CD4-positive, alpha-beta T cell (primary cell): Measurements from ENCODE around the gene GNLY. TPM values are rescaled to one million over a fixed set of nuclear protein-coding genes. Genes with fewer than 3 reads are reported as not detected.

Experiments used
- ATAC-seq: fragments of 200-7000 bp; cut with Tn5 transposase; one replicate; pipeline ENCODE4 v1.10.0; 2022; ENCODE audit warnings: mild to moderate bottlenecking; ENCODE audit not compliant: poor library complexity
- CTCF ChIA-PET: fragments of 350-600 bp; sonication (Branson Sonifier 250); formaldehyde crosslinking; loops from one replicate; lab custom pipeline; 2021; ENCODE audit warnings: antibody characterized with exemption, inconsistent platforms; lab: Charles Lee
- POLR2A ChIA-PET: fragments of 350-600 bp; sonication (Branson Sonifier 250); formaldehyde crosslinking; loops from one replicate; lab custom pipeline; 2021; ENCODE audit warnings: antibody characterized with exemption, inconsistent platforms; lab: Charles Lee
- DNase-seq, 14 experiments: peaks; one replicate each; pipeline ENCODE4 v3.0.0-alpha.2; 2013 to 2020; ENCODE audit warnings: mixed read lengths in 2 of 14
- H3K27ac ChIP-seq, 2 donors: one replicate each; pipeline versions ENCODE4 v1.5.1 to v1.7.0; 2013; ENCODE audit warnings: low read length in 2 of 2, low read depth in 1 of 2, mild to moderate bottlenecking in 1 of 2
- H3K27me3 ChIP-seq, 2 experiments: 1 replicate in 1 of 2; 2 replicates in 1 of 2; pipeline versions ENCODE4 v1.6.1 to v1.7.0; 2013; ENCODE audit warnings: low read length in 2 of 2, control low read depth in 1 of 2, mild to moderate bottlenecking in 1 of 2, moderate library complexity in 1 of 2; ENCODE audit not compliant: insufficient read depth in 2 of 2, control insufficient read depth in 1 of 2
- H3K36me3 ChIP-seq: one replicate; pipeline ENCODE4 v1.6.1; 2013; ENCODE audit warnings: low read length, control low read depth; ENCODE audit not compliant: insufficient read depth
- H3K4me1 ChIP-seq: one replicate; pipeline ENCODE4 v1.6.1; 2013; ENCODE audit warnings: low read length, control low read depth; ENCODE audit not compliant: insufficient read depth
- H3K4me3 ChIP-seq: one replicate; pipeline ENCODE4 v1.5.1; 2013; ENCODE audit warnings: mild to moderate bottlenecking, low read length, moderate library complexity
- H3K9me3 ChIP-seq, 2 experiments: 1 replicate in 1 of 2; 2 replicates in 1 of 2; pipeline versions ENCODE4 v1.6.1 to v1.7.0; 2013; ENCODE audit warnings: low read length in 2 of 2, mild to moderate bottlenecking in 2 of 2, control low read depth in 1 of 2, moderate library complexity in 1 of 2; ENCODE audit not compliant: control insufficient read depth in 1 of 2, insufficient read depth in 1 of 2
- H3K27ac Mint-ChIP-seq: one replicate; pipeline ENCODE4 v1.8.0; 2020; ENCODE audit warnings: mixed read lengths
- H3K27me3 Mint-ChIP-seq: one replicate; pipeline ENCODE4 v1.8.0; 2021; ENCODE audit warnings: mixed read lengths
- H3K36me3 Mint-ChIP-seq: one replicate; pipeline ENCODE4 v1.8.0; 2021; ENCODE audit warnings: low read depth, mixed read lengths
- H3K4me1 Mint-ChIP-seq: one replicate; pipeline ENCODE4 v1.8.0; 2021; ENCODE audit warnings: low read depth, mixed read lengths
- H3K4me3 Mint-ChIP-seq: one replicate; pipeline ENCODE4 v1.8.0; 2020; ENCODE audit warnings: mild to moderate bottlenecking, mixed read lengths
- H3K9me3 Mint-ChIP-seq: one replicate; pipeline ENCODE4 v1.8.0; 2020; ENCODE audit warnings: mixed read lengths
- intact Hi-C, 2 experiments: fragments of 100-400 bp; cut with DNase I in 1 of 2; cut with micrococcal nuclease in 1 of 2; formaldehyde crosslinking; loops; one replicate each; pipeline versions ENCODE4 v1.15.1 to v1.9.0; 2023 to 2025; cut with DNase I, micrococcal nuclease
- total RNA-seq, 174 experiments: library from RNA in 2 of 174; stranded (reverse) in 2 of 174; gene quantifications; one replicate each; pipeline ENCODE4 v1.2.3 and lab custom pipeline; 2021 to 2026
- TF ChIP-seq, protein P1 (sequence below): fragments of 200-600 bp; IDR thresholded peaks from one replicate; pipeline ENCODE4 v1.8.0; 2022; ENCODE audit warnings: antibody characterized with exemption, mild to moderate bottlenecking

GNLY gene
- total RNA-seq, 2 experiments from 2014 or later = 45.1 TPM

- ATAC-seq (no peak), DNase-seq (no peak)
These were observed 15.2 kb downstream of the GNLY start for GRCh38 chr2:85709401-85709811.

DNA sequence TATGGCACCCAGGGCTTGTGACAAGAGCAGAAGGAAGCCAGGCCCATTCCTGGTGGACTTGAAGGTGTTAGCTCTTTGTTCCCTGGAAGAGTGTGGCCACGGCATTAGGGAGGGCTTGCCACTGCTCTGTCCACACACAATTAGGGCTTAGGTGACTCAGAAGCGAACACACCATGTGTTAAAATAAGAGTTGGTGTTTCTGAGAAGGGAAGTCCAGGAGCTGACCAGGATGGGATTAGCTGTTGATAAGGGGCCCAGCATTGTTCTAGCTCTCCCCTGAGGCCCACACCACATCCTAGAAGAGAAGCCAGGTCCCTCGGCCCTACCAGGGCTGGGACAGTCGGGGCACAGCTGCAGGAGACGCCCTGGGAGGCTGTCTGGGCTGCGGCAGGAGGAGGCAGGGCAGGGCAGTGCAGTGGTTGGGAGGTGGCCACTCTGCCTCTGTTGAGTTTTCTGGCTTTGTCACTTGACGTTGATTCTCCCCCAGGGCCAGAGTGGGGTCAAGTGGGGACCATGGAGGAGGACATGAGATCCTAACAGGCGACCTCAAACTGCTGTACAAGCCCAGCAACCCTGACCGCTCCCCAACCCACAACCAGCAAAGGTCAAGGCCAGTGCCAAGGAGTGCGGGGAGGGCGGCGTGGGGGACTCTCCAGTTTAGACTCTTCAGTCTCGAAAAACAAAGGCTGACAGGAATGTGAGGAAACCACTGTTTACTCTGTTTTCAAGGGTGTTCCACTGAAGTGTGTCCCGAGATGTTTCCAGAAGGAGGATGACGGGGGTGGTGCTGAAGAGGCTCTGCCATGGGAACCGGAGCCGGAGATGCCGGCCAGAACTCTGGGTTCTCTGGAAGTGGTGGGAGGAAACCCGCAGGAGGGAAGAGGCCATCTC is 16.8 kb downstream of the GNLY start:
- ATAC-seq (no peak), DNase-seq (no peak)
- H3K27me3 ChIP-seq = peaks cover 0 to 4% of the 10 kb centered on the region in 2 experiments
- Mint-ChIP-seq H3K27ac (no peak overlapping the region), H3K4me3 (no peak overlapping the region), H3K4me1 (peaks cover 7% of the 10 kb centered on the region), H3K27me3 (peaks cover 13% of the 10 kb centered on the region), H3K9me3 (no peaks in the 10 kb centered on the region), H3K36me3 (no peaks in the 10 kb centered on the region)
- no peak overlapping the region for H3K4me3 ChIP-seq
- H3K9me3 ChIP-seq = no peaks in the 10 kb centered on the region
- no peaks in the 10 kb centered on the region for H3K36me3 ChIP-seq
- peaks cover 11% of the 10 kb centered on the region for H3K4me1 ChIP-seq
- intact Hi-C loops = no loop called here
- H3K27ac ChIP-seq = no peak overlapping the region
- ChIA-PET POLR2A (no interaction called here), CTCF (no interaction called here)
- TF ChIP-seq, protein P1, sequence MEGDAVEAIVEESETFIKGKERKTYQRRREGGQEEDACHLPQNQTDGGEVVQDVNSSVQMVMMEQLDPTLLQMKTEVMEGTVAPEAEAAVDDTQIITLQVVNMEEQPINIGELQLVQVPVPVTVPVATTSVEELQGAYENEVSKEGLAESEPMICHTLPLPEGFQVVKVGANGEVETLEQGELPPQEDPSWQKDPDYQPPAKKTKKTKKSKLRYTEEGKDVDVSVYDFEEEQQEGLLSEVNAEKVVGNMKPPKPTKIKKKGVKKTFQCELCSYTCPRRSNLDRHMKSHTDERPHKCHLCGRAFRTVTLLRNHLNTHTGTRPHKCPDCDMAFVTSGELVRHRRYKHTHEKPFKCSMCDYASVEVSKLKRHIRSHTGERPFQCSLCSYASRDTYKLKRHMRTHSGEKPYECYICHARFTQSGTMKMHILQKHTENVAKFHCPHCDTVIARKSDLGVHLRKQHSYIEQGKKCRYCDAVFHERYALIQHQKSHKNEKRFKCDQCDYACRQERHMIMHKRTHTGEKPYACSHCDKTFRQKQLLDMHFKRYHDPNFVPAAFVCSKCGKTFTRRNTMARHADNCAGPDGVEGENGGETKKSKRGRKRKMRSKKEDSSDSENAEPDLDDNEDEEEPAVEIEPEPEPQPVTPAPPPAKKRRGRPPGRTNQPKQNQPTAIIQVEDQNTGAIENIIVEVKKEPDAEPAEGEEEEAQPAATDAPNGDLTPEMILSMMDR = no peak

More at GRCh38 chr2:85709401-85709811, 15.2 kb downstream of the GNLY start:
- intact Hi-C loops = loop anchor here in 1 of 2 experiments (10.0 kb wide), 1 partner anchor 315 kb away; no protein-coding TSS in a partner anchor
- no peaks in the 10 kb centered on the region for H3K9me3 ChIP-seq
- H3K27me3 Mint-ChIP-seq = peaks cover 13% of the 10 kb centered on the region
- no peak overlapping the region for H3K4me3 Mint-ChIP-seq
- H3K36me3 ChIP-seq = no peaks in the 10 kb centered on the region
- H3K27ac ChIP-seq = no peak overlapping the region
- peaks cover 0 to 4% of the 10 kb centered on the region in 2 experiments for H3K27me3 ChIP-seq
- no peaks in the 10 kb centered on the region for H3K9me3 Mint-ChIP-seq
- H3K4me3 ChIP-seq = no peak overlapping the region
- ChIA-PET POLR2A (no interaction called here), CTCF (no interaction called here)
- TF ChIP-seq, protein P1 = no peak
- no peak overlapping the region for H3K27ac Mint-ChIP-seq
- peaks cover 13% of the 10 kb centered on the region for H3K4me1 Mint-ChIP-seq
- H3K36me3 Mint-ChIP-seq = no peaks in the 10 kb centered on the region
- peaks cover 17% of the 10 kb centered on the region for H3K4me1 ChIP-seq

DNA sequence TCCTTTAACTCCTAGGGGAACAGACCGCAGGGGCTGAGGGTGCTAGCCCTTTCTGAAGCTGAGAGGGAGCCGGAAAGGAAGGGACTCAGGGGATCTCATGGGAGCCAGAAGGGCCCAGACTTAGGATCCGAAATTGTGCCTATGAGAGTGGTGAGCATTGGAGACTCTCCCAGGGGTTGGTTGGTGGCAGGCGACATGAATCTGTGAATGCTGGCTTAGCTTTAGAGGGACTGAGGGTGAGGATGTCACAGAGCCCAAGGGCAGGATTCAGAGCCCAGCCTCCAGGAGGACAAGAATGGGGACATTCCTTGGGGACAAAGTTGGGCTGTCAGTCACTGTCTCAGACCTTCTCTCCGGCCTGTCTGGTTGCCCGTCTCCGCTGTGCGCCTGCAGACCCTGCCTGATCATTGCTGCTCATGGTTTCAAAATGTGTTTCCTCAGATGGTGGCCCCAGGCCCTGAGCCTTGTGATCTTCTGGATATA is 17.5 kb downstream of the GNLY start:
- ChIA-PET CTCF (no interaction called here), POLR2A (no interaction called here)
- Mint-ChIP-seq H3K4me1 (peaks cover 7% of the 10 kb centered on the region), H3K36me3 (no peaks in the 10 kb centered on the region), H3K27me3 (peaks cover 13% of the 10 kb centered on the region), H3K27ac (no peak overlapping the region), H3K4me3 (no peak overlapping the region), H3K9me3 (no peaks in the 10 kb centered on the region)
- Histone ChIP-seq H3K9me3 (no peaks in the 10 kb centered on the region), H3K36me3 (no peaks in the 10 kb centered on the region), H3K4me3 (no peak overlapping the region), H3K27ac (no peak overlapping the region), H3K4me1 (peaks cover 10% of the 10 kb centered on the region), H3K27me3 (peaks cover 0 to 1% of the 10 kb centered on the region in 2 experiments)
- TF ChIP-seq, protein P1 = no peak
- ATAC-seq (no peak), DNase-seq (no peak)
- intact Hi-C loops = no loop called here
